SK-N-MC (cell line): ENCODE measurements around the gene RTL5.

Source experiments
- EZH2 ChIP-seq: fragments of 200-600 bp; sonication (generic); IDR thresholded peaks from one replicate; pipeline ENCODE4 v1.6.1; 2017; ENCODE audit warnings: antibody characterized with exemption
- FOXP2 ChIP-seq: optimal IDR thresholded peaks from 2 replicates; pipeline ENCODE3; 2011; ENCODE audit warnings: mild to moderate bottlenecking, moderate library complexity; ENCODE audit not compliant: insufficient read depth; ENCODE audit errors: extremely low read length, control extremely low read depth
- POLR2AphosphoS5 ChIP-seq: IDR thresholded peaks from 2 replicates; pipeline ENCODE4 v1.6.1; 2012; ENCODE audit warnings: mild to moderate bottlenecking, low read depth, low read length, borderline replicate concordance

DNA sequence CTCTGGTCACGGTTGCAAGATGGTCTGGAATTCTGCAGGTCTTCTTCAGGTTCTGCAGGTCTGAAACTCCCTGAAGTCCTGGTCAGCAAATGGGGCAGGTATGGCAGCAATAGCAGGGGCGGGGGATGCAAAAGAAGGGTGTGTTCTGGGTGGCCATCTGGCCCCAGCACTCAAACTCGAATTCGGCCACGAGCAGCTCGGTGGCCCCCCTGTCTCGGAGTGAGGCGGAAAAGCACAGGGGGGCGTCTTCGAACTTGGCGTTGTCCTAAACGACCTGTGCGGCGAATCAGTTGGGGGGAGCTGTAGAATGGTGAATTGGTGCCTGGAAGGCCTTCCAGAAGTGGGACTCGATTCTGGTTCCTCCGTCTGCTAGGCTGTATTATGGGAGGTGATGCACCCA, 2.1 kb downstream of the RTL5 start:
- TF ChIP-seq EZH2 = no peak
- TF ChIP-seq POLR2AphosphoS5 = no peak
- TF ChIP-seq FOXP2 = no peak
